GM12878 (cell line): ENCODE measurements around the gene SH3GL2. TPM values are rescaled to one million over a fixed set of nuclear protein-coding genes. Genes with fewer than 3 reads are reported as not detected.

Source experiments
- ATAC-seq: fragments of 200-7000 bp; cut with Tn5 transposase; 3 replicates; pipeline ENCODE4 v1.9.1; 2020; ENCODE audit warnings: mild to moderate bottlenecking, moderate library complexity
- BruUV-seq: library from RNA; stranded (reverse); fragments of 400-500 nt; replicated peaks from 2 replicates; lab custom pipeline; 2021; lab: Mats Ljungman, UMichigan
- CTCF ChIA-PET: fragments of 300-600 bp; sonication (Branson Sonifier 250); formaldehyde crosslinking; extraction: SDS; loops from one replicate; lab custom pipeline; 2021; ENCODE audit warnings: inconsistent platforms; lab: Yijun Ruan, JAX
- POLR2A ChIA-PET: fragments of 350-600 bp; formaldehyde crosslinking; extraction: SDS; loops from one replicate; lab custom pipeline; 2021; ENCODE audit warnings: inconsistent platforms; lab: Charles Lee
- RAD21 ChIA-PET: fragments of 300-600 bp; sonication (Branson Sonifier 250); formaldehyde crosslinking; loops from one replicate; lab custom pipeline; 2023; ENCODE audit warnings: antibody characterized with exemption; ENCODE audit not compliant: unreplicated experiment; lab: Charles Lee
- SMC1A ChIA-PET: fragments of 300-600 bp; sonication (Branson Sonifier 250); formaldehyde crosslinking; loops from one replicate; lab custom pipeline; 2023; ENCODE audit not compliant: unreplicated experiment, uncharacterized antibody; lab: Charles Lee
- DNase-seq: peaks from one replicate; pipeline ENCODE4 v3.0.0-alpha.2; 2011; ENCODE audit warnings: low read depth, low spot score
- FAIRE-seq: peaks from 3 replicates; lab custom pipeline; 2011; peaks lifted over from hg19 to GRCh38; lab: Jason Lieb, UNC
- H2AFZ ChIP-seq: 2 replicates; pipeline ENCODE4 v1.6.0; 2011; ENCODE audit warnings: low read depth, low read length, control low read depth; ENCODE audit not compliant: control insufficient read depth
- H3K27ac ChIP-seq: 2 replicates; pipeline ENCODE4 v1.5.1; 2011; ENCODE audit warnings: control low read depth; ENCODE audit not compliant: control insufficient read depth, insufficient read depth
- H3K27me3 ChIP-seq, 2 experiments: replicated peaks in 1 of 2; 2 replicates each; pipeline versions ENCODE4 v1.6.0 to v1.6.1; 2011; ENCODE audit warnings: low read length in 1 of 2; ENCODE audit not compliant: control insufficient read depth in 2 of 2, insufficient read depth in 2 of 2
- H3K36me3 ChIP-seq, 2 experiments: 2 replicates each; pipeline ENCODE4 v1.5.1; 2011; ENCODE audit warnings: low read length in 1 of 2; ENCODE audit not compliant: control insufficient read depth in 2 of 2, insufficient read depth in 2 of 2
- H3K4me1 ChIP-seq: 2 replicates; pipeline ENCODE4 v1.6.1; 2011; ENCODE audit warnings: mild to moderate bottlenecking, low read length, moderate library complexity, mixed read lengths; ENCODE audit not compliant: control insufficient read depth, insufficient read depth
- H3K4me2 ChIP-seq: 2 replicates; pipeline ENCODE4 v1.6.0; 2011; ENCODE audit warnings: control low read depth; ENCODE audit not compliant: control insufficient read depth, insufficient read depth
- H3K4me3 ChIP-seq: fragments of 200-600 bp; sonication (generic); 2 replicates; pipeline ENCODE4 v1.5.1; 2016
- H3K79me2 ChIP-seq: 2 replicates; pipeline ENCODE4 v1.6.0; 2011; ENCODE audit warnings: low read length; ENCODE audit not compliant: control insufficient read depth, insufficient read depth
- H3K9ac ChIP-seq: 2 replicates; pipeline ENCODE4 v1.8.0; 2011; ENCODE audit warnings: low read length, control low read depth, mixed read lengths; ENCODE audit not compliant: control insufficient read depth, insufficient read depth
- H3K9me3 ChIP-seq: replicated peaks from 3 replicates; pipeline ENCODE4 v1.5.1; 2011; ENCODE audit warnings: mild to moderate bottlenecking, low read length; ENCODE audit not compliant: control insufficient read depth, insufficient read depth
- H4K20me1 ChIP-seq: 2 replicates; pipeline ENCODE4 v1.6.0; 2011; ENCODE audit not compliant: control insufficient read depth, insufficient read depth
- BCL11A ChIP-seq: IDR thresholded peaks from 2 replicates; pipeline ENCODE4 v1.6.1; 2011; ENCODE audit warnings: low read depth, low read length
- BCL3 ChIP-seq: IDR thresholded peaks from 2 replicates; pipeline ENCODE4 v1.6.1; 2011; ENCODE audit warnings: borderline replicate concordance, low read depth, mild to moderate bottlenecking, moderate library complexity, low read length; ENCODE audit not compliant: insufficient read depth, poor library complexity, severe bottlenecking
- CBX5 ChIP-seq: sonication (generic); IDR thresholded peaks from 2 replicates; pipeline ENCODE4 v1.6.1; 2016; ENCODE audit warnings: low read depth, moderate library complexity, mild to moderate bottlenecking, inconsistent platforms
- EP300 ChIP-seq, 2 experiments: fragments of 150-350 bp in 1 of 2; IDR thresholded peaks; 2 replicates each; pipeline ENCODE4 v1.6.1; 2011 to 2012; ENCODE audit warnings: low read depth in 2 of 2, low read length in 2 of 2, borderline replicate concordance in 1 of 2, improper control_type of control experiment in 1 of 2, inconsistent platforms in 1 of 2; ENCODE audit not compliant: control insufficient read depth in 1 of 2
- HDAC2 ChIP-seq: fragments of 200-600 bp; sonication (generic); IDR thresholded peaks from 2 replicates; pipeline ENCODE4 v1.6.1; 2017
- REST ChIP-seq: IDR thresholded peaks from 2 replicates; pipeline ENCODE4 v1.6.1; 2012; ENCODE audit warnings: mild to moderate bottlenecking, low read depth, low read length
- SREBF2 ChIP-seq: IDR thresholded peaks from 2 replicates; pipeline ENCODE4 v1.6.1; 2012; ENCODE audit warnings: mild to moderate bottlenecking, low read length
- WGBS: methylation state at CpG from one replicate; pipeline ENCODE4 v1.1.6; 2016; ENCODE audit warnings: low lambda C conversion rate; ENCODE audit not compliant: insufficient replicate concordance, insufficient coverage; ENCODE audit errors: missing lambda C conversion rate; 5-methylcytosine and 5-hydroxymethylcytosine counted together
- in situ Hi-C: fragments of 300-500 bp; cut with MboI; formaldehyde crosslinking; loops from 9 replicates; pipeline ENCODE4 v1.14.3; 2018; ENCODE audit warnings: mixed read lengths
- intact Hi-C: fragments of 100-400 bp; cut with micrococcal nuclease; formaldehyde crosslinking; loops from one replicate; pipeline ENCODE4 v1.14.2; 2022; ENCODE audit not compliant: unreplicated experiment
- polyA plus RNA-seq, 11 experiments: library from polyadenylated mRNA; depleted of rRNA in 4 of 11; unstranded in 6 of 11; stranded (reverse) in 5 of 11; fragments of >200 nt; fragmentation: Nextera tagmentation in 4 of 11; fragmentation: Illumina TruSeq in 1 of 11; extraction: Ambion mirVana in 4 of 11; extraction: Trizol in 1 of 11; gene quantifications; 1 replicate in 1 of 11; 2 replicates in 10 of 11; pipeline versions ENCODE4 v1.2.1 to v1.2.3, GENCODE V29; 2011 to 2016; ENCODE audit warnings: inconsistent platforms in 2 of 11, missing spikeins in 2 of 11, low read depth in 1 of 11
- total RNA-seq, 4 experiments: library from RNA; depleted of rRNA in 3 of 4; stranded (reverse); fragments of >200 nt in 3 of 4; fragmentation: Illumina TruSeq in 1 of 4; extraction: Trizol in 1 of 4; gene quantifications; 2 replicates each; pipeline versions ENCODE4 v1.2.1 to v1.2.3, GENCODE V29; 2013 to 2021
- TF ChIP-seq, protein P1 (sequence below): fragments of 450-650 bp; conservative IDR thresholded peaks from 2 replicates; pipeline ENCODE4 v1.6.1; 2017; ENCODE audit warnings: mild to moderate bottlenecking, moderate library complexity

SH3GL2 gene
- total and polyA plus RNA-seq, 10 of the 15 experiments (the other 5 are each of a cell fraction or from before 2014, with no cell fraction given): not detected

GRCh38 chr9:17660158-17660557, 81.3 kb downstream of the SH3GL2 start (continued):
- no peak for TF ChIP-seq REST
- TF ChIP-seq BCL11A: no peak
- TF ChIP-seq, all 136 proteins: peak for 0

DNA sequence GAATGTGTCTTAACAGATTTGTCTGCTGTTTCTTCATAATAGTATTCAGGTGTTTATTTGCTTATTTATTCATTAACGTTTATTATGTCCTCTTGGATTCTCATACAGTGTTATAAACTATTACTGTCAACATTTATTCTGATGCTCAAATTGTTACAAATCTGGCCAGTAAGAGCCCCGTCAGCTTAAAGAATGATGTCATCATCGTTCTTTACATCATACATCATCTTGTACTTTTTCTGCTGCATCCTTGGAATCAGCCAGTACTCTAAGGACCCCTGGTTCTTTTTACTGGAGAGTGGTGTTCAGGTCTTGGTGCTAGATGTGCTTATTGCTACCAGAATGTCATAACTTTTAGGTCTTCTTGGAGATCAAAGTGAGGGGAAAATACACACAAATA, 86.6 kb downstream of the SH3GL2 start:
- H3K4me3 ChIP-seq: no peak overlapping the region
- CTCF ChIA-PET: no interaction called here
- H3K9me3 ChIP-seq: no peaks in the 10 kb centered on the region
- intact Hi-C loops: no loop called here
- TF ChIP-seq HDAC2: no peak
- no peak for TF ChIP-seq BCL3
- TF ChIP-seq CBX5: no peak
- TF ChIP-seq, protein P1, sequence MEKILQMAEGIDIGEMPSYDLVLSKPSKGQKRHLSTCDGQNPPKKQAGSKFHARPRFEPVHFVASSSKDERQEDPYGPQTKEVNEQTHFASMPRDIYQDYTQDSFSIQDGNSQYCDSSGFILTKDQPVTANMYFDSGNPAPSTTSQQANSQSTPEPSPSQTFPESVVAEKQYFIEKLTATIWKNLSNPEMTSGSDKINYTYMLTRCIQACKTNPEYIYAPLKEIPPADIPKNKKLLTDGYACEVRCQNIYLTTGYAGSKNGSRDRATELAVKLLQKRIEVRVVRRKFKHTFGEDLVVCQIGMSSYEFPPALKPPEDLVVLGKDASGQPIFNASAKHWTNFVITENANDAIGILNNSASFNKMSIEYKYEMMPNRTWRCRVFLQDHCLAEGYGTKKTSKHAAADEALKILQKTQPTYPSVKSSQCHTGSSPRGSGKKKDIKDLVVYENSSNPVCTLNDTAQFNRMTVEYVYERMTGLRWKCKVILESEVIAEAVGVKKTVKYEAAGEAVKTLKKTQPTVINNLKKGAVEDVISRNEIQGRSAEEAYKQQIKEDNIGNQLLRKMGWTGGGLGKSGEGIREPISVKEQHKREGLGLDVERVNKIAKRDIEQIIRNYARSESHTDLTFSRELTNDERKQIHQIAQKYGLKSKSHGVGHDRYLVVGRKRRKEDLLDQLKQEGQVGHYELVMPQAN: no peak
- no peak for TF ChIP-seq SREBF2
- no peak for TF ChIP-seq EP300 (IDR thresholded peaks at IDR 0.05; ENCODE audit: borderline replicate concordance in 1 of 2, control insufficient read depth in 1 of 2, low read depth in 2 of 2, low read length in 2 of 2)
- H2AFZ ChIP-seq: no peak overlapping the region
- H3K27me3 ChIP-seq: no peaks in the 10 kb centered on the region
- no peaks in the 10 kb centered on the region for H4K20me1 ChIP-seq
- H3K27ac ChIP-seq: no peak overlapping the region
- ATAC-seq (no peak), FAIRE-seq (no peak), DNase-seq (no peak)
- RAD21 ChIA-PET: no interaction called here
- SMC1A ChIA-PET: no interaction called here
- in situ Hi-C loops: no loop called here
- no peaks in the 10 kb centered on the region for H3K79me2 ChIP-seq
- no peaks in the 10 kb centered on the region for H3K4me1 ChIP-seq
- 38% methylated on average over 3 of the region's 3 CpGs for WGBS
- H3K9ac ChIP-seq: no peak overlapping the region
- POLR2A ChIA-PET: no interaction called here
- no TSS peak for BruUV-seq
- no peaks in the 10 kb centered on the region for H3K36me3 ChIP-seq
- no peak overlapping the region for H3K4me2 ChIP-seq
